Measurements from ENCODE around the gene BRMS1. TPM values are rescaled to one million over a fixed set of nuclear protein-coding genes. Genes with fewer than 3 reads are reported as not detected.
A peak's percentile ranks its signal among the peaks of the same experiment; 100 is the strongest.
"Not testable (repeated sequence)": the region's sequence is repeated elsewhere in the genome, so short reads cannot be mapped to it uniquely, and the experiment has no call there.

The BRMS1 gene
- total RNA-seq, 1 donor from 2014 or later = 15.1 TPM

GRCh38 chr11:66315921-66316811 is 28.7 kb downstream of the BRMS1 start:
- ATAC-seq (ENCODE audit: poor library complexity) (no peak), DNase-seq (no peak)
- intact Hi-C loops (cut with DNase I) = loop anchor here (10.0 kb wide), 1 partner anchor 69 kb away; no protein-coding TSS in a partner anchor

GRCh38 chr11:66315498-66315885 is 29.4 kb downstream of the BRMS1 start:
- DNase-seq (no peak), ATAC-seq (ENCODE audit: poor library complexity) (no peak)
- intact Hi-C loops (cut with DNase I) = loop anchor here (10.0 kb wide), 1 partner anchor 69 kb away; no protein-coding TSS in a partner anchor

- DNase-seq (no peak), ATAC-seq (ENCODE audit: poor library complexity) (no peak)
- intact Hi-C loops (cut with DNase I) = loop anchor here (10.0 kb wide), 1 partner anchor 70 kb away; no protein-coding TSS in a partner anchor
Measured at GRCh38 chr11:66314561-66315497, 30.1 kb downstream of the BRMS1 start.

GRCh38 chr11:66314186-66314501 is 30.8 kb downstream of the BRMS1 start:
- ATAC-seq (ENCODE audit: poor library complexity) = no peak
- no peak for DNase-seq
- intact Hi-C loops (cut with DNase I) = loop anchor here (10.0 kb wide), 1 partner anchor 71 kb away; no protein-coding TSS in a partner anchor

- ATAC-seq (ENCODE audit: poor library complexity) (no peak), DNase-seq (peak; percentile 67)
- intact Hi-C loops (cut with DNase I) = loop anchor here (10.0 kb wide), 1 partner anchor 71 kb away; no protein-coding TSS in a partner anchor
Measured at GRCh38 chr11:66313321-66314185, 31.4 kb downstream of the BRMS1 start.

- intact Hi-C loops (cut with DNase I) = loop anchor here (10.0 kb wide), 1 partner anchor 72 kb away; no protein-coding TSS in a partner anchor
- ATAC-seq (ENCODE audit: poor library complexity) (peak; percentile 82), DNase-seq (peak; percentile 100)
Measured at GRCh38 chr11:66312549-66313320, 32.2 kb downstream of the BRMS1 start.

- DNase-seq (peak; percentile 96), ATAC-seq (ENCODE audit: poor library complexity) (peak; percentile 84)
- intact Hi-C loops (cut with DNase I) = loop anchor here (2.0 to 10.0 kb wide), 2 partner anchors 17 to 73 kb away; no protein-coding TSS in a partner anchor
Measured at GRCh38 chr11:66311965-66312548, 32.8 kb downstream of the BRMS1 start.

GRCh38 chr11:66311470-66311964 is 33.4 kb downstream of the BRMS1 start:
- ATAC-seq (ENCODE audit: poor library complexity) (no peak), DNase-seq (no peak)
- intact Hi-C loops (cut with DNase I) = loop anchor here (2.0 to 10.0 kb wide), 2 partner anchors 17 to 73 kb away; no protein-coding TSS in a partner anchor

- DNase-seq; ATAC-seq (ENCODE audit: poor library complexity): not testable (repeated sequence)
- intact Hi-C loops (cut with DNase I) = loop anchor here (2.0 to 10.0 kb wide), 2 partner anchors 18 to 74 kb away; no protein-coding TSS in a partner anchor
Measured at GRCh38 chr11:66310803-66311440, 34.0 kb downstream of the BRMS1 start.

GRCh38 chr11:66310324-66310723 is 34.6 kb downstream of the BRMS1 start:
- DNase-seq (no peak), ATAC-seq (ENCODE audit: poor library complexity) (no peak)
- intact Hi-C loops (cut with DNase I) = loop anchor here (2.0 to 10.0 kb wide), 2 partner anchors 18 to 74 kb away; no protein-coding TSS in a partner anchor

GRCh38 chr11:66309475-66309874 is 35.4 kb downstream of the BRMS1 start:
- no peak for ATAC-seq (ENCODE audit: poor library complexity)
- no peak for DNase-seq
- intact Hi-C loops (cut with DNase I) = no loop called here

GRCh38 chr11:66302656-66303055 is 42.2 kb downstream of the BRMS1 start:
- DNase-seq = no peak
- intact Hi-C loops (cut with DNase I) = no loop called here

GRCh38 chr11:66299186-66299585 is 45.7 kb downstream of the BRMS1 start:
- DNase-seq = no peak
- ATAC-seq (ENCODE audit: poor library complexity) = peak; percentile 70
- intact Hi-C loops (cut with DNase I) = no loop called here

More at GRCh38 chr11:66302656-66303055, 42.2 kb downstream of the BRMS1 start:
- no peak for ATAC-seq (ENCODE audit: poor library complexity)

GRCh38 chr11:66297610-66298009 is 47.3 kb downstream of the BRMS1 start:
- intact Hi-C loops (cut with DNase I) = no loop called here
- no peak for ATAC-seq (ENCODE audit: poor library complexity)
- DNase-seq = no peak

GRCh38 chr11:66294626-66295620 is 50.0 kb downstream of the BRMS1 start:
- intact Hi-C loops (cut with DNase I) = no loop called here
- ATAC-seq (ENCODE audit: poor library complexity) (no peak), DNase-seq (no peak)

Data from Right ventricle myocardium superior (tissue), 1 donor.